GM04504 (cell line): ENCODE results near the gene GFAP.
"Not testable (repeated sequence)": the region's sequence is repeated elsewhere in the genome, so short reads cannot be mapped to it uniquely, and the experiment has no call there.

Experiments used
- DNase-seq: peaks from one replicate; pipeline ENCODE4 v3.0.0-alpha.2; 2012; ENCODE audit warnings: low read depth

Gene GFAP

DNA sequence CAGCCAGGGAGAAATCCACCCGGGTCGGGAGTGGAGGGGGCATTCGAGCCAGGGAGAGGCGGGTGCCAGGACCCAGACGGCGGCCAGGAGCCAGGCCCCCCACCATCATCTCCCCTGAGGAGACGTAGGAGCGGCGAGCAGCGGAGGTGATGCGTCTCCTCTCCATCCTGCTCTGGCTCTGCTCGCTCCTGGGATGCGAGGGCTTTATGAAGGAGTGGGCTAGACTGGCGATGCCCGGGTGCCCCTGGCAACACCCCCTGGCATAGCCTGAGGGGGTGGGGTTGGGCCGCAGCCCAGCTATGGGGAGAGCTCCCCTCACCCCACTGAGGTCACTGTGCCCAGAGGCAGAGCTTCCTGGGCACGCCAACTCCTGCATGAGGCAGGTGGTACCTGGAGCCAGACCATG is at the start of gene GFAP:
TSS of gene GFAP (minus strand) at position 180 of the 406 bp plus-strand sequence. CDS start at position 166, 14 bp downstream.
- no peak for DNase-seq

DNA sequence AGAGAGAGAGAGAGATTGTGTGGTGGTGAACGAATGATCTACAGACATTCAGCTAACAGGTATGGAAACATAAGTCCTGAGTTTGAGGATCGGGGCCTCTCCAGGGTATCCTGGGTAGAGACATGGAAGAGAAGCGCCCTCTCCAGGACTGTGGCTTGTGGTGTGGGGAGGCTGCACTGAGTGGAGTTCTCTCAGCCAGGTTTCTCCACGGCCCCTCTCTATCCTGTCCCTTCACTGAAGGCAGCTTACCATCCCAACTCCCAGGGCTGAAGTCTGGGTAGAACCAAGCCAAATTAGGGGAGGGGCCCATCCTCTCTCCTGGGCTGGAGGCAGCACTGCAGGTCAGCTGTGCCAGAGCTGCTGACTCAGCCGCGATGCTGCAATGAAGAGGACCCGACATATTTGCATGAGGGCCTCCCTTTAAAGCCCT is 46.6 kb upstream of the GFAP start:
- no peak for DNase-seq

DNA sequence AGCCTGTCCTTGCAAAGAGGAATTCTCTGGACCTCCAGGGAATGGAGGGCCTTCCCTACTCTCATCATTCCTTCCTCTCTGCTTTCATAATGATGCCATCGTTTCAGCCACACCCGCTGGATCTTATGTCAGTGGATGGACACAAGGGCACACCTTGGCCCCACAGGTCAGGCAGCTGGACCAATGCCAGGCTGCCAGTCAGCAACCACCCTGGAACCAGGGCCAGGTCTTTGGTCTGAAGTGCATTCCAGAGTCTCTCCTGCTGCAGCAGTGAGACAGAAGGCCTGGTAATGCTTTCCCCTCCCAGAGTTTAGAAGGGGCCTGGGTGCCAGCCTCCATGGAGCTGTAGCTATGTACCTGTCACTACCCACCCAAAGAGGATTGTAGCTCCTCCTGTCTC is 45.4 kb upstream of the GFAP start:
- no peak for DNase-seq

GRCh38 chr17:44959821-44960531 is 44.7 kb upstream of the GFAP start:
- DNase-seq: no peak

DNA sequence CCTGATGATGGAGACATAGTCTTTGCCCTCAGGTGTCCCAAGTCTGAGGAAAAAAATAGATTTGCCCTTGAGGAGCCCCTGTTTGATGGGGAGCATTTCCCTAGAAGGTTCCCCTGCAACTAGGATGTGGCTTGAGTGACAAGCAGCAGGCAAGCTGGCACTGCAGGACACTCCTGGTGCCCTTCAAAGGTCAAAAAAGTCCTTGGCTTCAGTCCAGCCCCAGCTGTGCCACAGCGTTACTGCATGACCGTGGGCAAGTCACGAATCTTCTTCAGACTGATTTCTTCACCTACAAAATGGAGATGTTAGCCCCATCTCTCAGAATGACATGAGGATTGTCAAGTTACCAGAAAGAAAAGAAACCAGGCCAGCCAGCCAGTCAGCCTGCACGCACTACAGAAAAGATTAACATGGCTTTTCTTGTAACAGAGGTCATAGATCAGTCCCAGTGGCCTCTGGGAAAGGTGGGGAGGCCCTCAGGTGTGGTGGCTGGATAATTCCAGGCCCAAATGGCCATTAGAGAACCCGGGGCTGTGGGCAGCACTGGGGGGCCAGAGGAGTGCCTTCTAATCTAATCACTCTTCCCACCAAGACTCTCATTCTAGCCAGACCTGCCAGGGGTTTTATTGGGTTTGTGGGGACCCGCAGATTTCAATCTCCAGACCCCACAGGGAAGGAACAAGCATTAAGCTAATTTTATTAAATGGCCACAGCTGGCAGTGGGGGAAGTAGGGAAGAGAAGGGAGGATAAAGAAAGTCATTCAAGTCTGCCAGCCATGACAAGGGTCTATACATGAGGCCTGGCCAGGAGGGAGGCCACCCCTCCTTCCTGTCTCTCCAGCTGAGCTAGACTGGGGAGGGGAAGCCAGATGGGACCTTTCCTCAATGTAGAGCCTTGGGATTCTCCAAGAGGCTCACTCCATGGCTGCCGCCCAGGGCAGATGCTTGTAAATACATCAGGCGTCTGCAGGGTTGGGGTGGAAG is 42.0 kb upstream of the GFAP start:
- no peak for DNase-seq

DNA sequence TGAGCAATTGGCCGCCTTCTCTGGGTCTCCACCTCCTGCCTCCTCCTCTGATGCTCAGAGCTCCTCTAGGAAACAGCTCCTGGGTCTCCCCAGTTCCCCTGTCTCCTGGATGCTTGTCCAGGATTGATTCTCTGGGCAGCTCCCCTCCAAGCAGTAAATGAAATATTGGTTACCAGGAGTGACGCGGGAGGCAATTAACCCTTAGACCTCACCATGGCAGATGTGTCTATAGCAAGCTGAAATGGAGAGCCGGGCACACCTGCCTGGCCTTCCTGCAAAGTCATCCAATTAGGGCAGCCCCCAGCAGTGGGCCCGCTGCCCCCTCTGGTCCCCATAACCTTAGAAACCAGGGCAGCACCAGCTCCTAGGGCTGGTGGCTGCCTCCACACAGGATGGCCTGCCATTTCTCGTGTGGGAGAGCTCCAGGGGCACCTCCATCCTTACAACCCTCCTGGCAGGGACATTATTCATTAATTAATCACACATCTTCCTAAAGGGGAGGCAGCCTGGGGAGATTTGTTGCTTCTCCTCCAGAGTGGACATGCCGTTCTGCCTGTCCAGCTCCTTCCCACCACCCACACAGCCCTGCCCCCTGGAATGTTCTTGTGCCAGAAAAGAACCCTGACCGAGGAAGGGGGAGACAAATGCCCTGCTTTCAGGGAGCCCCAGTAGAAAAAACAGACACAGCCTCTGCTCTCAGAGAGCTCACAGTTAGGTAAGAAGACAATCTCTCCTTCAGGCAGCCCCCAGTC is 40.5 kb upstream of the GFAP start:
- DNase-seq: no peak

DNA sequence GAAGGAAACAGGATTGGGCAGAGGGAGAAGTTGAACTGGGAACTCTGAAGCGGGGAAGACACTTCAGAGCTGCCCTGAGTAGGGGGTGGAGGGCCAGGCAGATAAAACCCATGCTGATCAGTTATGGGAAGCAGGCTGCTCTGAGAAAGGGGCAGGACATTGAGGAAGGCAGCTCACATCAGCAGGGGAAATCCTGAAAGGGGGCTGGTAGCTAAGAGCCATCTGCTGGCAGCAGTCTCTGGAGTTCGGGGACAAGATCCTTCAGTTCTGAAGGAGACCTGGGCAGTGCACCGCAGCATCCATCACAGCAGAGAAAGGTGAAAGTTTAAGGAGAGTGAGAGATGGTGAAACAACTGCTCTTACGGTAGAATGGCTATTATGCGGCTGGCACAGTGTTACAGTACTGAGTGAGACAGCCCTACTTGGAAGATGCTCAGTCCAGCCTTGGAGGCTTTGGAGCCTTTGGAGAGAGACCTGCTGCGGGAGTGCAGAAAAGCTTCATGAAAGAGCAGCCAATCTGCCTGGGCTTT is 37.7 kb upstream of the GFAP start:
- no peak for DNase-seq

DNA sequence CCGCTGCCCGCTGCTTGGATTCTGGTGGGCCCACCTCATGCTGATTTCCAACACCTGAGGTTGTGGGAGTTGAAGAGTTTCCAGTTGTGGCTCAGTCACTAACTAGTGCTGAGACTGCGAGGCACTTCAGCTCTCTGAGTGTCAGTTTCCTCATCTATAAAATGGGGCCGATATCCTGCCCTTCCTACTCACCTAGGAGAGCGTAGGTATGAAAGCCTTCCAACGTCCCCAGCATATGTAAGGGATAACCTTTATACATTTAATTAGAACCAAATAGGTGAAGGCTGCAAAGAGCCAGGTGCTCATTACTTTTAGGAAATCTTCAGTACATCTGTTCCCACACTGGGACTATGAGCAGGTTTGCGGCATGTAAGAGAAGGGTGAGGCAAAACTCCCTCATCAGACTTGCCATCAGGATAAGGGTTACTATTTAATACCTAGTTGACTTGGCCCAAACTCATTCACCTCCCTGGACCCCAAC is 33.1 kb upstream of the GFAP start:
- no peak for DNase-seq

GRCh38 chr17:44947461-44948314 is 32.4 kb upstream of the GFAP start, which contains the start of gene KIF18B:
Gene KIF18B (minus strand): TSS chr17:44947773. CDS start chr17:44936344, 11,429 bp downstream.
- peak; percentile 85 for DNase-seq

GRCh38 chr17:44945652-44946051 is 30.4 kb upstream of the GFAP start:
- DNase-seq: not testable (repeated sequence)

GRCh38 chr17:44942456-44942855 is 27.2 kb upstream of the GFAP start:
- no peak for DNase-seq

GRCh38 chr17:44941712-44942331 is 26.5 kb upstream of the GFAP start:
- DNase-seq: no peak

DNA sequence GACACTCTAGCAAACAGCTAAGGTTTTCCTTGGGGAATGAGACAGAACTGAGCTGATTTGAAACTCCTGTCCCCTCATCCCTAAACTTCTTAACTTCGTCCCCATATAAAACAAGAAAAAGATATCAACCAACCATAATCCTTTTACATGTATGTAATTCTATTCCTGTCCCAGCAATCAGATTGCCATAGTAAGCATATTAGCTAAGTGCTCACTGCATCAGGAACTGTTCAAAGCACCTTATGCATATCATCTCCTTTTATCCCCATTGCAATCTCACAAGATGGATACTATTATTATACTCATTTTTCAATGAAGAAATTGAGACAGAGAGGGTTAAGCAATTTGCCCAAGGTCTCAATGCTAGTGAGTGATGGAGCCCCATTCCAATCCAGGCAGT is 25.5 kb upstream of the GFAP start:
- no peak for DNase-seq

- DNase-seq: no peak
Measured at GRCh38 chr17:44940317-44940716, 25.0 kb upstream of the GFAP start.

- DNase-seq: no peak
Measured at GRCh38 chr17:44935116-44935515, 19.8 kb upstream of the GFAP start.

DNA sequence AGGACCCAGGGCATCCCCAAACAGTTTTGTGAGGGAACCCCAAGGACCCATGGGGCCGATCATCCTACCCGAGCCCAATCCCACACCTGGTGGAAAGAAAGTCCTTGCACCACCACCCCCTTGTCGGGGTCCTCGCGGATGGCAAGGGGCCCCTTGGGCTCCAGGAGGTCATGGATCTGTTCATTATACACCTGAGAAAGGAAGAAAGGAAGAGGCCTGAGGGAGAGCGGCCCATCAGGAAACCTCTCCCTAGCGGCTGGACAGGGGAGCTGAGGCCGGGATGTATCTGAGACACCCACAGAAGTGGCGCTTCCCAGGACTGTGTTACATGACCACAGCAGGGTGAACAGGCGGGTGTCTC is 19.4 kb upstream of the GFAP start:
- no peak for DNase-seq

DNA sequence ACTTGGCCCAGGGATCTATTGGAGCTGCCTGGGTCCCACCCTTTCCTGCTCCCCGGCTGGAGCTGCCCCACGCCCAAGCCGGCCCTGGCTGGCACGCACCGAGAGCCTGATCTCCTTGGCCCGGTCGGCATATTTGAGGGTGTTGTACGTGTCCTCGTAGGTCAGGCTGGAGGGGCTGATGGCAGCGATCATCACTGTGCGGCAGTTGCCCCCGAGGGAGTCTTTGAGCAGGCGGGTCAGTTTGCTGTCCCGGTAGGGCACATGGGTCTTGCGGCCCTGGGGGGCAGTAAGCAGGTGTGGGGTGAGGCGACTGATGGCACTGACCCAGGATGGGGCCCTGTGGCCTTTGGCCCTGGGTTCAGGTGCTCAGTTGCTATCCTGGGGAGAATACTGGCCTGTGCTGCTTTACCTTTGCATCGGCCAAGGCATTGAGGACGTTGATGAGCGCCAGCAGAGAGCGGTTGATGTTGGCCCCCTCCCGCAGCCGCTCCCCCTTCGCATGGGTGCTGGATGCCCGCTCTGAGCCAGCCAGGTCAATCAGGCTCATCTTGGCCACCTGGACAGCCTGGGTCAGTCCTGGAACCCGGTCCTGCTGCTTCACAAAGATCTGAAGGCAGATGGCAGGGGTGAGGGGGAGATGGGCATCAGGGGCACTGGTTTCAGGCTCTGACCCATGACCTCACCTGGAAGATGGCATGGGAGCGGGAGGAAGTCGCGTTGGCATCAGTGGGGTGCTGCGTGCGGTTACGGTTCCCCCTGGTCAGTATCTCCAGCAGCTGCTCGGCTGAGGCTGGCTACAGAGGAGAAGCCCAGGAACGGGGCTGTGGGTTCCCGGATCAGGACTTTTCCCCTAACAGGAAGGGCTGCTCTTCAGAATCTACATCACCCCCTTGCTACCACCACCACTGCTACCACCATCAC is 18.8 kb upstream of the GFAP start:
- DNase-seq: no peak

DNA sequence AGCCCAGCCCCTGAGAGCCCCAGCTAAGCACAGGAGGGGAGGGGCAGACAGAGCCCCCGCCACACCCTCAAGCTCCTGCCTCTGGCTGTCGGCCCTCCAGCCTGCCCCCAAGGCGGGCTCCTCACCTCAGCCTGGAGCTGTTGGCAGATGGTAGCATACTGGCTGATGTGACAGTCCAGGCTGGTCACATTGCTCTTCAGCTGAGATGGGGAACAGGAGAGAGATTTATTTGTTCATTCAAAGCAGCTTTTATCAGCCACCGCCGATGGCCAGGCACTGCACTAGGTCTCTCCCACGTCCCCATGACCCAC is 17.4 kb upstream of the GFAP start:
- DNase-seq: no peak

- no peak for DNase-seq
Measured at GRCh38 chr17:44932096-44932786, 16.9 kb upstream of the GFAP start.
